Activated CD4-positive, alpha-beta T cell treated with anti-CD3 and anti-CD28 coated beads for 24 hours (primary cell): Measurements from ENCODE around the gene GAA.
A peak's percentile ranks its signal among the peaks of the same experiment; 100 is the strongest.

Experiments
- DNase-seq, 2 donors: peaks; one replicate each; pipeline ENCODE4 v3.0.0-alpha.2; 2020; ENCODE audit warnings: low read depth in 2 of 2

The GAA gene

GRCh38 chr17:80101011-80101945 lies at the start of gene GAA:
Gene GAA, plus strand, starts transcription at chr17:80101581. Its CDS starts 3,006 bp downstream, at chr17:80104587.
- DNase-seq = peak; percentile 80

GRCh38 chr17:80051681-80052080 lies 49.7 kb upstream of the GAA start:
- no peak for DNase-seq

- no peak for DNase-seq
These were observed 48.3 kb upstream of the GAA start for GRCh38 chr17:80053102-80053501.

- DNase-seq = no peak
These were observed 45.8 kb upstream of the GAA start for GRCh38 chr17:80055597-80055996.

- no peak for DNase-seq
These were observed 42.9 kb upstream of the GAA start for GRCh38 chr17:80058311-80058955.

GRCh38 chr17:80060644-80061043 lies 40.7 kb upstream of the GAA start:
- DNase-seq = no peak

GRCh38 chr17:80061421-80061820 lies 40.0 kb upstream of the GAA start:
- no peak for DNase-seq

GRCh38 chr17:80063830-80064585 lies 37.4 kb upstream of the GAA start:
- DNase-seq = no peak

GRCh38 chr17:80064696-80065095 lies 36.7 kb upstream of the GAA start:
- DNase-seq = no peak

GRCh38 chr17:80065478-80066170 lies 35.8 kb upstream of the GAA start:
- DNase-seq = no peak

- DNase-seq = no peak
These were observed 33.9 kb upstream of the GAA start for GRCh38 chr17:80067393-80067986.

- DNase-seq = no peak
These were observed 32.8 kb upstream of the GAA start for GRCh38 chr17:80068301-80069222.

- DNase-seq = no peak
These were observed 30.8 kb upstream of the GAA start for GRCh38 chr17:80070375-80071115.

- DNase-seq = no peak
These were observed 30.1 kb upstream of the GAA start for GRCh38 chr17:80071116-80071841.

- no peak for DNase-seq
These were observed 29.0 kb upstream of the GAA start for GRCh38 chr17:80072410-80072809.

GRCh38 chr17:80080081-80080480 lies 21.3 kb upstream of the GAA start:
- DNase-seq = no peak

- DNase-seq = no peak
These were observed 19.8 kb upstream of the GAA start for GRCh38 chr17:80081596-80081995.

- peak; percentile 51 to 52 for DNase-seq
These were observed 18.8 kb upstream of the GAA start for GRCh38 chr17:80082403-80083135.
